Panc1 (cell line): ENCODE results near the gene TADA1. TPM values are rescaled to one million over a fixed set of nuclear protein-coding genes. Genes with fewer than 3 reads are reported as not detected.

Source experiments
- ATAC-seq: fragments of 200-7000 bp; cut with Tn5 transposase; 2 replicates; pipeline ENCODE4 v1.9.1; 2020; ENCODE audit warnings: mild to moderate bottlenecking, moderate library complexity
- Bru-seq: library from RNA; stranded (reverse); fragments of 400-500 nt; gene quantifications from one replicate; lab custom pipeline; 2021; lab: Mats Ljungman, UMichigan
- BruChase-seq, 2 experiments: library from RNA; stranded (reverse); fragments of 400-500 nt; gene quantifications; one replicate each; lab custom pipeline; 2021; lab: Mats Ljungman, UMichigan
- BruUV-seq: library from RNA; stranded (reverse); fragments of 400-500 nt; replicated peaks from 2 replicates; lab custom pipeline; 2021; lab: Mats Ljungman, UMichigan
- CTCF ChIA-PET: fragments of 300-600 bp; sonication (Branson Sonifier 250); formaldehyde crosslinking; loops from one replicate; lab custom pipeline; 2022; ENCODE audit warnings: antibody characterized with exemption; lab: Charles Lee
- POLR2A ChIA-PET: fragments of 300-600 bp; sonication (Branson Sonifier 250); formaldehyde crosslinking; loops from one replicate; lab custom pipeline; 2022; ENCODE audit warnings: antibody characterized with exemption; lab: Charles Lee
- DNase-seq: peaks from one replicate; pipeline ENCODE4 v3.0.0-alpha.2; 2010; ENCODE audit warnings: low read depth, low spot score
- H3K27ac ChIP-seq: 2 replicates; pipeline ENCODE4 v1.5.1; 2011; ENCODE audit warnings: mild to moderate bottlenecking, low read length, inconsistent platforms
- H3K27me3 ChIP-seq: fragments of 200-500 bp; sonication (Bioruptor generic); 2 replicates; pipeline ENCODE4 v1.6.0; 2014; ENCODE audit warnings: low read length, inconsistent platforms; ENCODE audit not compliant: control insufficient read depth, insufficient read depth
- H3K36me3 ChIP-seq: fragments of 200-500 bp; sonication (Bioruptor generic); 2 replicates; pipeline ENCODE4 v1.5.1; 2014; ENCODE audit warnings: inconsistent platforms, mild to moderate bottlenecking, low read length, moderate library complexity; ENCODE audit not compliant: control insufficient read depth, insufficient read depth
- H3K4me1 ChIP-seq: 2 replicates; pipeline ENCODE4 v1.5.1; 2011; ENCODE audit warnings: inconsistent platforms, mild to moderate bottlenecking, low read length, moderate library complexity; ENCODE audit not compliant: control insufficient read depth, insufficient read depth
- H3K4me3 ChIP-seq, 2 experiments: 2 replicates each; pipeline ENCODE4 v1.5.1; 2011 to 2012; ENCODE audit warnings: low read depth in 2 of 2, low read length in 2 of 2, mild to moderate bottlenecking in 2 of 2, inconsistent platforms in 1 of 2, moderate library complexity in 1 of 2
- H3K9me3 ChIP-seq: fragments of 200-500 bp; sonication (Bioruptor generic); 2 replicates; pipeline ENCODE4 v1.5.1; 2014; ENCODE audit warnings: low read depth, mild to moderate bottlenecking, inconsistent platforms, low read length, moderate library complexity; ENCODE audit not compliant: control insufficient read depth, insufficient read depth
- POLR2AphosphoS5 ChIP-seq: IDR thresholded peaks from 2 replicates; pipeline ENCODE4 v1.6.1; 2012; ENCODE audit warnings: mild to moderate bottlenecking, low read depth, low read length, moderate library complexity
- SIN3A ChIP-seq: IDR thresholded peaks from 2 replicates; pipeline ENCODE4 v1.6.1; 2012; ENCODE audit warnings: low read depth, mild to moderate bottlenecking, low read length, moderate library complexity, borderline replicate concordance; ENCODE audit not compliant: insufficient read depth
- TCF7L2 ChIP-seq: IDR thresholded peaks from 2 replicates; pipeline ENCODE4 v1.6.1; 2011; ENCODE audit warnings: mild to moderate bottlenecking, low read depth, low read length, inconsistent platforms
- in situ Hi-C: cut with HindIII; loops from 2 replicates; pipeline ENCODE4 v1.10.0; 2016; ENCODE audit warnings: low sequenced_read_pairs, low pct_unique_long_range_greater_than_20kb
- intact Hi-C: fragments of 100-400 bp; cut with micrococcal nuclease; formaldehyde crosslinking; loops from one replicate; pipeline ENCODE4 v1.10.0; 2022; ENCODE audit not compliant: unreplicated experiment
- long read RNA-seq: library from polyadenylated mRNA; unstranded; transcript quantifications from one replicate; pipeline ENCODE4 v2.0.0, GENCODE V29; 2021; ENCODE audit not compliant: unreplicated experiment
- polyA plus RNA-seq: library from polyadenylated mRNA; unstranded; fragments of >200 nt; gene quantifications from one replicate; pipeline ENCODE4 v1.2.1, GENCODE V29; 2012; ENCODE audit warnings: missing spikeins; ENCODE audit not compliant: insufficient read length
- total RNA-seq: library from RNA; stranded (reverse); gene quantifications from one replicate; pipeline ENCODE4 v1.2.1, GENCODE V29; 2021; ENCODE audit not compliant: unreplicated experiment
- TF ChIP-seq, protein P1 (sequence below): fragments of 450-650 bp; IDR thresholded peaks from 2 replicates; pipeline ENCODE4 v1.5.1; 2017; ENCODE audit warnings: mild to moderate bottlenecking
- TF ChIP-seq, protein P2 (sequence below), 2 experiments: IDR thresholded peaks; 2 replicates each; pipeline ENCODE4 v1.6.1; 2011 to 2012; ENCODE audit warnings: low read depth in 2 of 2, control low read depth in 1 of 2, low read length in 1 of 2, mild to moderate bottlenecking in 1 of 2, moderate library complexity in 1 of 2; ENCODE audit not compliant: insufficient read depth in 1 of 2

Gene TADA1, protein sequence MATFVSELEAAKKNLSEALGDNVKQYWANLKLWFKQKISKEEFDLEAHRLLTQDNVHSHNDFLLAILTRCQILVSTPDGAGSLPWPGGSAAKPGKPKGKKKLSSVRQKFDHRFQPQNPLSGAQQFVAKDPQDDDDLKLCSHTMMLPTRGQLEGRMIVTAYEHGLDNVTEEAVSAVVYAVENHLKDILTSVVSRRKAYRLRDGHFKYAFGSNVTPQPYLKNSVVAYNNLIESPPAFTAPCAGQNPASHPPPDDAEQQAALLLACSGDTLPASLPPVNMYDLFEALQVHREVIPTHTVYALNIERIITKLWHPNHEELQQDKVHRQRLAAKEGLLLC
- total RNA-seq (12.3 TPM), Bru-seq, nascent RNA (percentile 83 among the genes with signal in this experiment), BruChase-seq, experiment 1, labeled RNA remaining after a 2-hour chase (percentile 82 among the genes with signal in this experiment), BruChase-seq, experiment 2, labeled RNA remaining after a 6-hour chase (percentile 58 among the genes with signal in this experiment)
- 8.2 TPM for polyA plus RNA-seq
- long read RNA-seq, transcript TADA1-201 (8 exons, 2,159 nt) = major isoform, 39 of 43 reads
- long read RNA-seq, partial matches to known transcripts = 2 of 43 reads
- long read RNA-seq, other reads (novel, unspliced or antisense) = 2 of 43 reads

DNA sequence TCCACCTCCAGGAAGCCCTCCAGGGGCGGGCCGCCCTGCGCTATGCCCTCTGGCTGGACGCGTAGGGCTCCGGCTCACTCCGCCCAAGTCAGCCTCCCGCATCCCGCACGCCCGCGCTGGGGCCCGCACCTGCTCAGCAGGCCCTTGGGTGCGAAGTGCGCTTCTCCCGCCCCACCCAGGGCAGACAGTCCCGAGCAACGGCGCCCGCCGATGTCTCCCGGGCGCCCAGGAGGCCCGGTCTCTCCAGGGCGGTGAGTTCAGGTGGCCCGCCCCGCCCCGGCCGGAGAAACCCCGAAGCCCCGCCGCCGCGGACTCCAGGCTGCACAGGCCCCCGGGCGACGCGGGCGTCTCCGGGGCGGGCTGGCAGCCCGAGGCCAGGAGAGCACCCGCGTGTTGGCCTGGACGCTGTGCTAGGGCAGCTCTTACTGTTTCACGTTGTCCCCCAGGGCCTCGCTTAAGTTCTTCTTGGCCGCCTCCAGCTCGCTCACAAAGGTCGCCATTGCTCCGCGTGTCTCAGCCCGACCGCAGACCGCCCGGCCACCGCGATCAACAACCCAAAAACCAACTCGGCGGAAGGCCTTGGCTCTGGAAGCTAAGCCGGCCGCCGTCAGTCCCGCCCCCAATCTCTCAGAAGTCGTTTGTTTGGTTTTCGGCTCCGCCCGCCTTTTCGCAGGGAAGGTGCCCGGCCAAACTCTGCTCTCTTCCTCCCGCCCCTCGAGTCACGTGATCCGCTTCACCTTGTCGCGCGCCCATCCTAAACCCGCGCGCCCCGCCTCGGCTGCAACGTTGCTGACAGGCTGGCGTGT, at the start of gene TADA1:
TADA1 (minus strand) TSS at position 531 of the 806 bp plus-strand sequence; CDS start at position 500, 31 bp downstream.
- CTCF ChIA-PET = interaction anchor here (0.7 to 0.8 kb wide), 2 partner anchors 9 to 183 kb away, joined by 3 to 4 read pairs; no protein-coding TSS in a partner anchor
- ATAC-seq = peak; percentile 96
- TF ChIP-seq, protein P1, sequence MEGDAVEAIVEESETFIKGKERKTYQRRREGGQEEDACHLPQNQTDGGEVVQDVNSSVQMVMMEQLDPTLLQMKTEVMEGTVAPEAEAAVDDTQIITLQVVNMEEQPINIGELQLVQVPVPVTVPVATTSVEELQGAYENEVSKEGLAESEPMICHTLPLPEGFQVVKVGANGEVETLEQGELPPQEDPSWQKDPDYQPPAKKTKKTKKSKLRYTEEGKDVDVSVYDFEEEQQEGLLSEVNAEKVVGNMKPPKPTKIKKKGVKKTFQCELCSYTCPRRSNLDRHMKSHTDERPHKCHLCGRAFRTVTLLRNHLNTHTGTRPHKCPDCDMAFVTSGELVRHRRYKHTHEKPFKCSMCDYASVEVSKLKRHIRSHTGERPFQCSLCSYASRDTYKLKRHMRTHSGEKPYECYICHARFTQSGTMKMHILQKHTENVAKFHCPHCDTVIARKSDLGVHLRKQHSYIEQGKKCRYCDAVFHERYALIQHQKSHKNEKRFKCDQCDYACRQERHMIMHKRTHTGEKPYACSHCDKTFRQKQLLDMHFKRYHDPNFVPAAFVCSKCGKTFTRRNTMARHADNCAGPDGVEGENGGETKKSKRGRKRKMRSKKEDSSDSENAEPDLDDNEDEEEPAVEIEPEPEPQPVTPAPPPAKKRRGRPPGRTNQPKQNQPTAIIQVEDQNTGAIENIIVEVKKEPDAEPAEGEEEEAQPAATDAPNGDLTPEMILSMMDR = no peak
- TF ChIP-seq POLR2AphosphoS5 (peak; percentile 67), SIN3A (0 out of 2 replicates have a peak, but pooled peaks have one; percentile 60), TCF7L2 (peak; percentile 78)
- TF ChIP-seq, protein P2, sequence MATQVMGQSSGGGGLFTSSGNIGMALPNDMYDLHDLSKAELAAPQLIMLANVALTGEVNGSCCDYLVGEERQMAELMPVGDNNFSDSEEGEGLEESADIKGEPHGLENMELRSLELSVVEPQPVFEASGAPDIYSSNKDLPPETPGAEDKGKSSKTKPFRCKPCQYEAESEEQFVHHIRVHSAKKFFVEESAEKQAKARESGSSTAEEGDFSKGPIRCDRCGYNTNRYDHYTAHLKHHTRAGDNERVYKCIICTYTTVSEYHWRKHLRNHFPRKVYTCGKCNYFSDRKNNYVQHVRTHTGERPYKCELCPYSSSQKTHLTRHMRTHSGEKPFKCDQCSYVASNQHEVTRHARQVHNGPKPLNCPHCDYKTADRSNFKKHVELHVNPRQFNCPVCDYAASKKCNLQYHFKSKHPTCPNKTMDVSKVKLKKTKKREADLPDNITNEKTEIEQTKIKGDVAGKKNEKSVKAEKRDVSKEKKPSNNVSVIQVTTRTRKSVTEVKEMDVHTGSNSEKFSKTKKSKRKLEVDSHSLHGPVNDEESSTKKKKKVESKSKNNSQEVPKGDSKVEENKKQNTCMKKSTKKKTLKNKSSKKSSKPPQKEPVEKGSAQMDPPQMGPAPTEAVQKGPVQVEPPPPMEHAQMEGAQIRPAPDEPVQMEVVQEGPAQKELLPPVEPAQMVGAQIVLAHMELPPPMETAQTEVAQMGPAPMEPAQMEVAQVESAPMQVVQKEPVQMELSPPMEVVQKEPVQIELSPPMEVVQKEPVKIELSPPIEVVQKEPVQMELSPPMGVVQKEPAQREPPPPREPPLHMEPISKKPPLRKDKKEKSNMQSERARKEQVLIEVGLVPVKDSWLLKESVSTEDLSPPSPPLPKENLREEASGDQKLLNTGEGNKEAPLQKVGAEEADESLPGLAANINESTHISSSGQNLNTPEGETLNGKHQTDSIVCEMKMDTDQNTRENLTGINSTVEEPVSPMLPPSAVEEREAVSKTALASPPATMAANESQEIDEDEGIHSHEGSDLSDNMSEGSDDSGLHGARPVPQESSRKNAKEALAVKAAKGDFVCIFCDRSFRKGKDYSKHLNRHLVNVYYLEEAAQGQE (IDR thresholded peaks at IDR 0.05; ENCODE audit: insufficient read depth in 1 of 2, low read depth in 2 of 2, low read length in 1 of 2) = no peak
- Histone ChIP-seq H3K9me3 (no peaks in the 10 kb centered on the region), H3K36me3 (no peaks in the 10 kb centered on the region), H3K4me1 (peaks cover 3% of the 10 kb centered on the region), H3K4me3 (peak within 1 kb of the TSS; percentile 81 to 88), H3K27me3 (no peaks in the 10 kb centered on the region), H3K27ac (peak within 1 kb of the TSS; percentile 75)
- in situ Hi-C loops (no loop called here), intact Hi-C loops (no loop called here)
- POLR2A ChIA-PET = interaction anchor here (0.7 kb wide), 1 partner anchor 21 kb away, joined by 7 read pairs; no protein-coding TSS in a partner anchor
- peak; percentile 91 for DNase-seq
- BruUV-seq = no TSS peak

DNA sequence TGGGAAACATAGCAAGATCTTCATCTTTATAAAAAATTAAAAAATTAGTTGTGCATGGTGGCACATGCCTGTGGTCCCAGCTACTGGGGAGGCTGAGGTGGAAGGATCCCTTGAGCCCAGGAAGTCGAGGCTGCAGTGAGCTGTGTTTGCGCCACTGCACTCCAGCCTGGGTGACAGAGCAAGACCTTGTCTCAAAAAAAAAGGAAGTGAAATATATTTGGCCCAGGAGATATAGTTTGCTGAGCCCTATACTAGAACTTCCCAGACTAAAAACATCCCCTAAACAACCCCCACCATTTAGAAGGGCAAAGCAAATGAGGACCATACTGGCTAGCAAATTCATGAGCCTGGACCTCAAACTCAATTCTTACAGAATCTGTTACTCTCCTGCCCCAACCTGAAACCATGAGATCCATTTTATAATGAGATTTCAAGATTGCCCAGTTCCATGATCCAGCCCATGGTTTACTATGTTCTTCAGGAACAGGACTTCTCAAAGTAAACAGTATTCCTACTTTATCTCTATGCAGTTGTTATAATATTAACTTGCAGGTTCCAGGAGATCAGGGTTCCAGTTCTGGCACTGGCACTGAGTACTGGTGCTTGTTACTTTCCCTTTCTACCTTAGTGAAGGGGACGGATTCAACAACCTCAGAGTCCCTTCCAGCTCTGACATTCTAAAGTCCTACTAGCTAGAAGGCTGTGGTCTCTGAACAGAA, 48.9 kb upstream of the TADA1 start:
- CTCF ChIA-PET = no interaction called here
- Histone ChIP-seq H3K27me3 (peaks cover 7% of the 10 kb centered on the region), H3K36me3 (no peaks in the 10 kb centered on the region), H3K4me3 (no peak overlapping the region), H3K4me1 (no peaks in the 10 kb centered on the region), H3K27ac (no peak overlapping the region), H3K9me3 (no peaks in the 10 kb centered on the region)
- no TSS peak for BruUV-seq
- in situ Hi-C loops = no loop called here
- POLR2A ChIA-PET = interaction anchor here (0.5 kb wide), 1 partner anchor 37 kb away, joined by 9 read pairs; no protein-coding TSS in a partner anchor
- ATAC-seq = no peak
- TF ChIP-seq SIN3A (no peak), TCF7L2 (no peak), POLR2AphosphoS5 (no peak)
- TF ChIP-seq, protein P2 (IDR thresholded peaks at IDR 0.05; ENCODE audit: insufficient read depth in 1 of 2, low read depth in 2 of 2, low read length in 1 of 2) = no peak
- TF ChIP-seq, protein P1 = no peak
- intact Hi-C loops = no loop called here
- no peak for DNase-seq
